GM21717 (cell line): ENCODE measurements around the gene NECAP2.
"Not testable (repeated sequence)": the region's sequence is repeated elsewhere in the genome, so short reads cannot be mapped to it uniquely, and the experiment has no call there.

Source experiments
- ATAC-seq: cut with Tn5 transposase; IDR thresholded peaks from one replicate; pipeline ENCODE4 v1.9.1; 2021; ENCODE audit warnings: mild to moderate bottlenecking, moderate library complexity; ENCODE audit not compliant: unreplicated experiment

Gene NECAP2

DNA sequence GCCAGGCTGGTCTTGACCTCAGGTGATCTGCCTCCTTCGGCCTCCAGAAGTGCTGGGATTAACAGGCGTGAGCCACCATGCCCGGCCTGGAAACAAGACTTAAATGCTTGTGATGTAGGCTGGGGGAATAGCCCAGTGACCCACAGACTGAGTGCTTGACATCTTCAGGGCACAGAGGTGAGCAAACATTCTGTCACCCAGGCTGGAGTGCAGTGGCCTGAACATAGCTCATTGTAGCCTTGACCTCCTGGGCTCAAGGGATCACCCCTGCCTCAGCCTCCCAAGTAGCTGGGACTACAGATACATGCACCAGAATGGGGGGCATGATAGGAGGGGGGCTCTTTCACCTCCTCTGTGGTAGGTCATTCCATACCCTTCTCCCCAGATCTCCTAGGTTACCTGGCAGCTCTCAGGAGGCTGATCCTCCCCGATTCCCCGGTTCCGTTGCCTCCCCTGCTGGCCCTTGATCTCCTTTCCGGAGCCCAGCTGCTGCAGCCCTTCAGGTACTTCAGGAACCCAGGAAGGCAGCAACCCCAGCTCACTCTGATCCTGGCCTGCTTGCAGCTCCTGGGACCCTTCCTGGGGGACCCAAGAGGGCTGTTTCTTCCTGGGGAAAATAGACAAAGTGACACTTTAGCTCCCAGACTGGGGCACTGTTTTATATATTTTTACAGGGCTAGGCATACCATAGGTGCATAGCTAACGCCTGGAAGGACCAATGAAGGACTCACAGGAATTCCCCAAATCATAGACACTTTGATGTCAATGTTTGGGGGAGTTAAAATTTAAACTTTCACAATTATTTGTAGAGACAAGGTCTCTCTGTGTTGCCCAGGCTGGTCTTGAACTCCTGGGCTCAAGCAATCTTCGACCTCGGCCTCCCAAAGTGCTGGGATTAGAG, 15.1 kb upstream of the NECAP2 start:
- no peak for ATAC-seq

DNA sequence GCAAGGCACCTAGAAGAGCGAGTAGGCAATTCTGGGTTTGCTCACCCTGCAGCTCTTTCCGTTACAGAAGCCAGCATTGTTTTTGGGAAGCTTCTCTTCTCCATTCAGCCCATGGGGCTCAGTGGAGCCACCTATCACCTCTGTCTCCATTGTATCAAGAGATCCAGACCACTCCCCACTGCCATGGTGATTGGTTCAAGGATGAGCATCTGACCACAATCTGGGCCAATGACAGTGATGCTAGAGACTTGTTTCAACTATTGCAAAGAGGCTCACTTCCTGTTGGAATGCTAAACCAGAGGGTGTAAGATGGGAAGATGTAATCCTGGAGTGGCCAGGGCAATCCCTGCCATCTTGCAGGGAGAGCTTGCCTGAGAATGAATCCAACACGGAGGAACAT, 9.9 kb upstream of the NECAP2 start:
- no peak for ATAC-seq

DNA sequence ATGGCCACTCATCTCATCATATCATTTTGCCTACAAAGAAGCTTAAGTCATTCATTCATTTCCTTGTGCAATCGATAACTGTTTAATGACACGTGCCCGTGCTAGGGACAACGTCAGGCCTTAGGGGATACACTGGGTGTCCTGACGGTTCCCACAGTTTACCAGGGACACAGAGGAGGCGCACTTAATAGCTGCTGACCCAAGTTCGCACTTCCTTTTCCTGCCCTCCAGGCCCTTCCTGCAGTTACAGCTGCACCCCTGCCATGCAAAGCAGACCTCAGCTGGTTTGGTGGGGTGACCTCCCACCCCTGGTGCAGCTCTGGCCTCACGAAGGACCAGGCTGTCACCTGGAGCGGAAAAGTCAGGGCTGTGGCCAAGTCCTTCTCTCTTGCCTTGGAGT, 7.5 kb upstream of the NECAP2 start:
- no peak for ATAC-seq

DNA sequence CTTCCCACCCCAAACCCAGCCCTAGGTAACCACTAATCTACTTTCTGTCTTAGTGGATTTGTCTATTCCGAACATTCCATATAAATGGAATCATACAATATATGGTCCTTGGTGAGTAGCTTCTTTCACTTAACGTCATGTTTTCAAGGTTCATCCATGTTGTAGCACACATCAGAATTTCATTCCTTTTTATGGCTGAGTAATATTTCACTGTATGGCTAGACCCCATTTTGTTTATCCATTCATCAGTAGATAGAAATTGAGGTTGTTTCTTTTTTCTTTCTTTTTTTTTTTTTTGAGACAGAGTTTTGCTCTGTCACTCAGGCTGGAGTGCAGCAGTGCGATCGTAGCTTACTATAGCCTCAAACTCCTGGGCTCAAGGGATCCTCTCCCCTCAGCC, 6.5 kb upstream of the NECAP2 start:
- no peak for ATAC-seq

DNA sequence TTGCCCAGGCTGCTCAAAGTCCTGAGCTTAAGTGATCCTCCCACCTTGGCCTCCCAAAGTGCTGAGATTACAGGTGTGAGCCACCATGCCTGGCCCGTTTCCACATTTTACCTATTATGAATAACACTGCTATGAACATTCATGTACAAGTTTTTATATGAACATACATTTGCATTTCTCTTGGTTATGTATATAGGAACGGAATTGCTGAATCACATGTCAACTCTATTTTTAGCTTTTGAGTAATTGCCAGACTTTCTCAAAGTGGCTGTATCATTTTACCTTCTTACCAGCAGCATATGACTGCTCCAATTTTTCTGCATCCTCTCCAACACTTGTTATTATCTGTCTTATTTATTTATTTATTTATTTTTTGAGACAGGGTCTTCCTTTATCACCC, 6.0 kb upstream of the NECAP2 start:
- ATAC-seq = no peak

DNA sequence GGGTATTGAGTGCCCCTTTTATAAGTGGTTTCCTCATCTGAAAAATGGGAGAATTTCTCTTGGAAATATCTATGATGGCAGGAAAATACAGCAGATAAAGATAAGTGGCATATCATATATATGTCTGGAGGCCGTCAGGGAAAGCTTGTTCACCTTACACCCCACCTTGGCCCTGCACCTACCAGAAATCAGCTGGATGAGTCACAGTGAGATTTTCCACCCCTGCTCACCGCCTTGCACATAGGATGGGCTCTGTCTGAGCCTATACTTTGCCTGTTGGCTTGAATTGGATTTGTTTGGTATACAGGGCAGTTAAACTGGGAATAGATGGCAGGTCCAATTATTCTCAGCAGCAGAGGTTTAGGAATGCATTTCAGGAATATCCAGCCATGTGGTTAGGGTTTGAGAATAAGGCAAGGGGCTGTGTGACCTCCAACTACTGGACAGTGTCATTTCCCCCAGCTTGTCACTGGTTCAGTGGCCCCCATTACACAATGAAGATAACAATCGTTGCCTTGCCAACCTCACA, 3.5 kb upstream of the NECAP2 start, which contains the start of gene SPATA21:
SPATA21 (minus strand) TSS at position 479 of the 529 bp plus-strand sequence. CDS start 6,053 bp downstream, outside the sequence.
- ATAC-seq = no peak

DNA sequence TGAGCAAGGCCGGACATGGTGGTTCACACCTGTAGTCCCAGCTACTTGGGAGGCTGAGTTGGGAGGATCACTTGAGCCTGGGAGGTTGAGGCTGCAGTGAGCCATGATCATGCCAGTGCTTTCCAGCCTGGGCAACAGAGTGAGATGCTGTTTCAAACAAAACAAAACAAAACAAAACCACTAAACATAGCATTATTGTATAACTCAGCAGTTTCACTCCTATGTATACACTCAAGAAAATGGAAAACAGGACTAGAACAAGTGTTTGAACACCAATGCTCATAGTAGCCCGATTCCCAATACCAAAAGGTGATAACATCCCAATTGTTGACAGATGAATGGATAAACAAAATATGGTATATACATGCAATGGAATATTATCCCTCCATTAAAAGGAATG, 2.0 kb upstream of the NECAP2 start:
- ATAC-seq = no peak

DNA sequence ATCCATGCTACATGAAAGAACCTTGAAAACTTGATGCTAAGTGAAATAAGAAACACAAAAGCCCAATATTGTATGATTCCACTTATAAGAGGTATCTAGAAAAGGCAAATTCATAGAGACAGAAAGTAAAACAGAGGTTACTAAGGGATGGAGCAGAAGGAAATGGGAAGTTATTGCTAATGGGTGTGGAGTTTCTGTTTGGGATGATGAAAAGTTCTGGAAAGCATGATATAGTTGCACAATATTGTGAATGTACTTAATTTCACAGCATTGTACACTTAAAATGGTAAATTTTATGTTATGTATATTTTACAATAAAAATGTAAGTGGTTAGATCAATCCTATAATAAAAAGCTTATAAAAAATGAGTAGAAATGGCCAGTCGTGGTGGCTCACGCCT, 1.6 kb upstream of the NECAP2 start:
- ATAC-seq = no peak

DNA sequence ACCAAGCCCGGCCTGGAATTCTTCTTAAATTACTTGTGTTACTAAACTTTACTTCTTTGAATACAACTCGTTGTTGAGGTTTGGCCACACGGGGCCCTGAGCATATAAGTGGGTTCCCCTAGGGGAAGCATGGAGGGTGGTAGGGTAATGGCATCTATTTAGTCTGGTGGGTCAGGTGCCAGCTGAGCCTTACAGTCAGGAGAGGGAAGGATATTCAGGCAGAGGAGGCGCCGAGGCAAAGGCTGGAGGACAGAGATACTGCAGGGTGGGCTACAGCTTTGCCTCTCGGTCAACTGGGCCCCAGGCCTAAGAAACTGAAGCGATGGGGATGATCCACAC, 424 bp upstream of the NECAP2 start:
- ATAC-seq = peak; percentile 16

DNA sequence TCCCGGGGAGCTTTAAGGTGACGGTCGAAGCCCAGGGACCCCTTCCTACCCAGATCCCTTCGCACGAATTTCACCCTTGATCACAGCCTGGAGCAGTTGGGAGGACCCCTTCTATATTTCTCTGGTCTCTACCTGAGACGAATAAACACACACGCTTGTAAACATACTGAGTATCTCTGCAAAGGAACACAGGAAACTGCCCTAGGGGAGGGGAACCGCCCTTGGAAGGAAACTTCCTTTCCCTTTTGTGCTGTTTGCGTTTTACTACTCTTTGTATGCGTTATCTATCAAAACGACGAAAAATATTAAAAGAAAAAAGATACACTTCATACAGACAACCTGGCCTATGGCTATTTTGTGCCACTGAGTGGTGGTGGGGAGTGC, 750 bp downstream of the NECAP2 start:
- ATAC-seq = no peak

DNA sequence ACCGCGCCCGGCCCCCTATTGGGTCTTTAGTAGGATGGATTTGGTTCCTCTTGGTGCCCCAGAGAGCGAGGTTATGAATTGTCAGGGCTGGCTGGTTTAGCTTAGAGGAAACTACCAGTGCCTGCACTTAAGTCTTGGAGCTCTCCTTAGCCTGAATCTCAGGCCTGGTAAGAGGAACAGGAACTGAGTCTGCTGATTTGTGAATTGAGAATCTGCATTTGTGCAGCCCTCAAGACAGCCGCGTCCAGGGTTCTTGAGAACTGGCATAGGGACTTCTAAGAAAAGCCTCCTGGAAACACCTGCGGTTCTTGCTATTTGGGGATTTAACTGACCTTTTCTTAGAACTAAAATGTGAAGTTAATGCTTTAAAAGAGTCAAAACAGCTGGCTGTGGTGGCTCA, 1.7 kb downstream of the NECAP2 start:
- ATAC-seq = no peak

DNA sequence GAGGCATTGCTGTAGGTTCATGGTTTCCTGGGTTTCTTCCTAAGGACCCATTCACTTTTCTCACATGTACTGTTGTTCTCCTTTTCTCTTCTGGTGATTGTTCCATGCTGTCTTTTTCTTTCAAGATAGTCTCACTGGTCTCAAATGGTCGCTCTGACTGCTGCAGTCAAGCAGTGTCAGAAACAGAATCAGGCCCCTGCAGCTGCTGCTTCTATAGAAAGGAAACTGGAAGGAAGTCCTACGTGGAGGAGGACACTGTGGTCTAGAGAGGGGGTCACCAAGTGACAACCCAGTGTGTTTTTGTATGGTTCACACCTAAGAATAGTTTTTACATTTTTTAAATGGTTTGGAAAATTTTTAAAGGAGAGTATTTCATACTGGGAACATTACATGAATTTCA, 2.4 kb downstream of the NECAP2 start:
- no peak for ATAC-seq

DNA sequence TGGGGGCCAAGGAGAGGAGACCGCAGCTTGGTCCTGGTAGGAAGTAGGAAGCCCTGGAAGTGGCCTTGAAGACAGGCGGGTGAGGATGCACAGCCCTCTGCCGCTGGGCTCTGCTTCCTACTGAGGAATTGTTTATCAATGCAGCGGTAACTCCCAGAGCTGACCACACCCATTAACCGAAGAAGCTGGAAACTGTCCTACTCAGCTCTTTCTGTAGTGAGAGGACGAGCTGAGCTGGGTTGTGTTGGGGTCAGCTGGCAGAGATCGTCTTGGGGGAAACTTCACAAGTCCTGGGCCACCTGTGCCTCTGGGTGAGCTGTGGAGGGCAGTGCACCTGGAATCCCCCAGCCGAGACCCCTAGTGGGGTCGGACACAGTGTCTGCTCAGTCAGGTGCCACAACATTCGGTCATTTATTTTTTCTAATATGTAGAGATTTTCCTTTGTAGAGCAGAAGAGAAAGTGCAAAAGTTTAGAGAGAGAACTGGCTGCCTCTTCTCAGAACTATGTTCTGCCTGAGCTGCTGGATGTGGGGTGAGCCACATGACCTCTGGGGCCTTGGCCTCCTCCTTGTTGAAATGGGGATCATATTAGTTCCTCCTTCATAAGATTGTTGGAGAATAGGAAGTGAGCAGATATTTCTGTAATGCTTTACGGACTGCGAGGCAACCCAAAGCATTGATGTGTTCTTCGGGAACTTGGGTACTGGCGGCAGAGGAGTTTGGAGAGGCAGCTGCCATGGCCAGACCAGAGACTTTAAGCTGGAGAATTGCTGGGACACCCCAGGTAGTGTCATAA, 3.6 kb downstream of the NECAP2 start:
- no peak for ATAC-seq

DNA sequence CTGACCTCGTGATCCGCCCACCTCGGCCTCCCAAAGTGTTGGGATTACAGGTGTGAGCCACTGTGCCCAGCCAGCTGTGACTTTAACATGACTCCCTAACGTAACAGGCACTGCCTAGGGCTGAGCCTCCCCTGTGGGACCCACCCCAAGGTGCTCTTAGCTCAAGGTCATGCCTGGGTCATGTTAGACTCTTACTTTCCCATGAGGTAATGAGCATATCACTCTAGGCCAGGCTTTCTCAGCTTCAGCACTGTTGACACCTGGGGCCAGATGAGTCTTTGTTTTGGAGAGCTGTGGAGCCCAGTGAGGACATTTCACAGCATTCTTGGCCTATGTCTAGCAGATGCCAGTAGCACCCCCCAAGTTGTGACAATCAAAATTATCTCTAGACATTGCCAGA, 4.5 kb downstream of the NECAP2 start:
- ATAC-seq = no peak

DNA sequence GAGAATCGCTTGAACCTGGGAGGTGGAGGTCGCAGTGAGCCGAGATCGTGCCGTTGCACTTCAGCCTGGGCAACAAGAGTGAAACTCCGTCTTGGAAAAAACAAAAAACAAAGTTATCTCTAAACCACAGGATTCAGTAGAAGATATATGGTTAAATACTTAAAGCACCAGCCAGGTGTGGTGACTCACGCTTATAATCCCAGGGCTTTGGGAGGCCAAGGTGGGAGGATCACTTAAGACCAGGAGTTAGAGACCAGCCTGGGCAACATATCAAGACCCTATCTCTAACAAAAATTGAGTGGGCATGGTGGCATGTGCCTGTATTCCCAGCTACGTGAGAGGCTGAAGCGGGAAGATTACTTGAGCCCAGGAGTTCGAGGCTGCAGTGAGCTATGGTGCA, 5.6 kb downstream of the NECAP2 start:
- ATAC-seq = no peak

DNA sequence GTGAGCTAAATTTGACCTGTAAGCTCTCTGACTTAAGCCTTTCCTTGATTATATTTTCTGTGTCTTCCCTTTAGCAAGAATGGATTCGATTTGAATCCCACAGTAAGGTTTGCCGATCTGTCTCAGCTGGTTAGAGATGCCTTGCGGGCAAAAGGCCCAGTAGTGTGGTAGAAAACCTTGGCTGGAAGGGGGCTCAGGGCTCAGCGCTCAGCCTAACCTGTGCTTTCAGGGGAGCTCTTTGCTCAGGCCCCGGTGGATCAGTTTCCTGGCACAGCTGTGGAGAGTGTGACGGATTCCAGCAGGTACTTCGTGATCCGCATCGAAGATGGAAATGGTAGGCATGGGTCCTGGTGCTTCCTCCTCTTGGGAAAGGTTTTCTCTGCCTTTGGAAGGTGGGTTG, 7.1 kb downstream of the NECAP2 start:
- ATAC-seq = no peak

DNA sequence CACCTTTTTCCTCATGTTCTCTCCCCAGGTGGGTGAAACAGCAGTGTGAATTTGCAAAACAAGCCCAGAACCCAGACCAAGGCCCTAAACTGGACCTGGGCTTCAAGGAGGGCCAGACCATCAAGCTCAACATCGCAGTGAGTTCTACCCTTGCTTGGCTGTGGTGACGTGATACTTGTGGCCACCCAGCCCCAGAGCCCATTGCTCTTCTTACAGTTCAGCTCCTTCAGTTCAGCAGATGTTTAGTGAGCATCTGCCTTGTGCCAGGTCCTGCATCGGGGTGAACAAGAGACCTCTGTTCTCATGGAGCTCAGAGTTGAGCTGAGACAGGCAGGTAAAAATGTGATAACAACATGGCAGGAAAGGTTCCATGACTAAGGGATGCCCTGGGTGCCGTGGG, 8.5 kb downstream of the NECAP2 start:
- ATAC-seq = no peak

DNA sequence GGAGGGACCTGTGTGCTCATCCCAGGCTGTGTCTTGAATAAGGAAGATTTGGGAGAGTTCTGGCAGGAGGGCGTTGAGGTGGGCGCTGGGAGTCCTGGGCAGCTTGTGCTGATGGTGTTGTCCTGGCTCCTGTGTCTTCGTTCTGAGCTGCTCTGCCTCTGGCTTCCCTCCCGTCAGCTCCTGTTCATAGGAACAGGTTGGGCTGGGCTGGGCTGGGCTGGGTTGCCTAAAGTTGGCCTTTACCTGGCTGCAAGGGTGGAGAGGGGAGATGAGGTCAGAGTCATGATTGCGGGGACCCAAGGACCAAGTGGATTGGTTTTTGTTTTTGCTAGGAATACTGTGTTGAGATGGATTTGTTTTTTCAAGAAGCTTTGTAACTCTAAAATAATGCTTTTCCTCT, 9.1 kb downstream of the NECAP2 start:
- ATAC-seq = no peak

DNA sequence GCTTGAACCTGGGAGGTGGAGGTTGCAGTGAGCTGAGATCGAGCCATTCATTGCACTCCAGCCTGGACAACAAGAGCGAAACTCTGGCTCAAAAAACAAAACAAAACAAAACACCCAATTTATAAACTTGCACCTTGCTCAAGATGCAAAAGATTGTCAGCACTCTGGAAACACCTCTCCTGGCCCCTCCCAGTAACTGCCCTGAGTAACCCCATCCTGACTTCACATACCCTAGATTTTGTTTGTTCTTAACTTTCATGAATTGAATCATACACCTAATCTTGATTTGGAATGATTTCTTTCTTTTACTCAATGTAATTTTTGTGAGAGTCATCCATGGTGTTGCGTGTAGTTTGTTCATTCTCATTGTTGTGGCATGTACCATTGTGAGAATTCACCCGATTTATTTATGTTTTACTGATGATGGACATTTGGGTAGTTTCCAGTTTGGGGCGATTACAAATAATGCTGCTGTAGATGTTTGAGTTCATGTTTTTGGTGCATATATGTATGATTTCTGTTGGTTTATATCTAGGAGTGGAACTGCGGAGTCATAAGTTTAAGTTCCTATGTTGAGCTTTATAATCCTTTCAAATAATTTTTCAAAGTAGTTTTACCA, 10.4 kb downstream of the NECAP2 start:
- ATAC-seq = no peak

DNA sequence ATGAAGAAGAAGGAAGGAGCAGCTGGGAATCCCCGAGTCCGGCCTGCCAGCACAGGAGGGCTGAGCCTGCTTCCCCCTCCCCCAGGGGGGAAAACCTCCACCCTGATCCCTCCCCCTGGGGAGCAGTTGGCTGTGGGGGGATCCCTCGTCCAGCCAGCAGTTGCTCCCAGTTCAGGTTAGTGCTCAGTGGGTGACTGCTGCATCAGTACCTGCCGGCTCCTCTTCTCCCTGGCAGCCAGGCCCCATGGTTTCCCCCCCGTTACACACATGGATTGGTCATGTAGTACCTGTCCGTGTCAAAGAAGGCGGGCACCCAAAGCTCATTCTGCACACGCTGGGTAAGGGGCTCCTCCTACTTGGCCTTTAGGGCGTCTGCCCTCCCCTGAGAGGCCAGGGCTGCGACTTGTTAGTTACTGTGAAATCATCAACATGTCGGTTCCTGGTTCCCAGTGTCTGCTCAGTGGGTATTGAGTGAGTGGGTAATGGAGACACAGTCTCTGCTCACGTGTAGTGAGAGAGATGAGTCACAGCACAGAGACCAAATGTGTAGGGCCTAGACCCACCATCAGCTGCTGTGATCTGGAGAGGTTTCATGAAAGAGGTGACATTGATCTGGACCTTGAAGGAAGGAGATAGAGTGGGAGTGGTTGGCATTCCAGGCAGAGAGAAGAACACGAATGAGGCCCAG, 11.5 kb downstream of the NECAP2 start:
- ATAC-seq = no peak

DNA sequence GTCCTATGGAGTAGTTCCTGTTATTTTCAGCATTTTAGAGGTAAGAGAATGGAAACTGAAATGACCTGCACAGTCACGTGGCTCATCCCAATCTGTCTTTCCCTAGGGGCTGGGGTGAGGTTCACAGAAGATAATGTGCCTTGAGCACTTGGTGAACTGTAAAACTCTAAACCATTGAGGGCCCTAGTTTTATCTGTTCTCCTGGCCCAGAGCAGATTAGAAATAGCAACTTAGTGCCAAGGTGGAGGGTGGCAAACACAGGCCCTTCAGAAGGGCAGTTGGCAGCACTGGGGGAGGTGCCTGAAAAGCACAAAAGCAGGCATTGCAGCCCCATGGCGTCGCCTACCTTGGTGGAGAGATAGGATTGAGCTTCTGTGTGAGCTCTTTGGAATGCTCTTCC, 14.4 kb downstream of the NECAP2 start:
- not testable (repeated sequence) for ATAC-seq
